Stomach (tissue), 9 donors: Measurements from ENCODE around the gene DLGAP1. TPM values are rescaled to one million over a fixed set of nuclear protein-coding genes. Genes with fewer than 3 reads are reported as not detected.
"Not testable (repeated sequence)": the region's sequence is repeated elsewhere in the genome, so short reads cannot be mapped to it uniquely, and the experiment has no call there.

Experiments
- DNase-seq, 2 donors: peaks; one replicate each; pipeline versions ENCODE4 v3.0.0 to v3.0.0-alpha.2; 2013 to 2019
- H3K27ac ChIP-seq, 5 donors: fragments of 200-600 bp in 4 of 5; sonication (generic) in 4 of 5; one replicate each; pipeline ENCODE4 v1.5.1; 2013 to 2019; ENCODE audit warnings: mild to moderate bottlenecking in 1 of 5, moderate library complexity in 1 of 5
- H3K27me3 ChIP-seq, 3 donors: fragments of 200-600 bp; sonication (generic); one replicate each; pipeline ENCODE4 v1.5.1; 2017 to 2019; ENCODE audit warnings: mixed run types in 1 of 3
- H3K36me3 ChIP-seq, 4 donors: fragments of 200-600 bp; sonication (generic); 1 replicate in 3 of 4; 2 replicates in 1 of 4; pipeline ENCODE4 v1.5.1; 2016 to 2019
- H3K4me1 ChIP-seq, 4 donors: fragments of 200-600 bp; sonication (generic); one replicate each; pipeline ENCODE4 v1.5.1; 2016 to 2019
- H3K4me3 ChIP-seq, 4 donors: fragments of 200-600 bp; sonication (generic) in 3 of 4; one replicate each; pipeline ENCODE4 v1.5.1; 2016 to 2019; ENCODE audit warnings: mild to moderate bottlenecking in 1 of 4
- H3K9me3 ChIP-seq, 4 donors: fragments of 200-600 bp; sonication (generic); one replicate each; pipeline ENCODE4 v1.5.1; 2016 to 2019
- EP300 ChIP-seq: sonication (generic); formaldehyde crosslinking; IDR thresholded peaks from one replicate; pipeline ENCODE4 v1.6.1; 2017; ENCODE audit warnings: antibody characterized with exemption
- POLR2A ChIP-seq, 4 donors: fragments of 450-650 bp; IDR thresholded peaks; one replicate each; pipeline ENCODE4 v1.6.1; 2016; ENCODE audit warnings: antibody characterized with exemption in 4 of 4, control low read depth in 2 of 4, mild to moderate bottlenecking in 1 of 4, moderate library complexity in 1 of 4
- POLR2AphosphoS5 ChIP-seq, 3 donors: sonication (generic); formaldehyde crosslinking; IDR thresholded peaks; one replicate each; pipeline ENCODE4 v1.6.1; 2016; ENCODE audit warnings: antibody characterized with exemption in 3 of 3
- WGBS, 5 donors: extraction: QIAGEN DNeasy Blood & Tissue Kit in 3 of 5; methylation state at CpG; one replicate each; pipeline versions ENCODE4 v1.1.5 to v1.1.7; 2013 to 2018; 5-methylcytosine and 5-hydroxymethylcytosine counted together
- intact Hi-C: fragments of 100-400 bp; cut with DNase I; formaldehyde crosslinking; loops from one replicate; pipeline ENCODE4 v1.15.1; 2023; ENCODE audit warnings: low total_unique reads
- polyA plus RNA-seq, 3 donors: library from polyadenylated mRNA; stranded (reverse); fragments of 200-250 nt; gene quantifications; one replicate each; pipeline ENCODE4 v1.2.3, GENCODE V29; 2013
- total RNA-seq, 5 donors: library from RNA; depleted of rRNA; stranded (reverse); fragments of >200 nt; gene quantifications; one replicate each; pipeline versions ENCODE4 v1.1.0 to v1.2.3, GENCODE V29; 2014 to 2016
- TF ChIP-seq, protein P1 (sequence below), 7 experiments: fragments of 450-650 bp in 4 of 7; fragments of 200-600 bp in 3 of 7; sonication (generic) in 3 of 7; IDR thresholded peaks; one replicate each; pipeline ENCODE4 v1.5.1; 2016 to 2019; ENCODE audit warnings: antibody characterized with exemption in 7 of 7, control low read depth in 2 of 7, mild to moderate bottlenecking in 1 of 7
- donor health status: healthy with polysubstance abuse.
- donor health status: Bipolar disorder and iron deficiency.
- donor health status: healthy.

Gene DLGAP1
- total and polyA plus RNA-seq, 8 donors = 0.06 to 7.0 (median 1.3) TPM; not detected in 1

GRCh38 chr18:3480827-3481573, 974.1 kb downstream of the DLGAP1 start:
- H3K4me1 ChIP-seq = no peaks in the 10 kb centered on the region
- no peak for DNase-seq
- H3K4me3 ChIP-seq = no peak overlapping the region
- H3K27me3 ChIP-seq = no peaks in the 10 kb centered on the region
- no peak for TF ChIP-seq POLR2A (IDR thresholded peaks at IDR 0.05)
- TF ChIP-seq, protein P1, sequence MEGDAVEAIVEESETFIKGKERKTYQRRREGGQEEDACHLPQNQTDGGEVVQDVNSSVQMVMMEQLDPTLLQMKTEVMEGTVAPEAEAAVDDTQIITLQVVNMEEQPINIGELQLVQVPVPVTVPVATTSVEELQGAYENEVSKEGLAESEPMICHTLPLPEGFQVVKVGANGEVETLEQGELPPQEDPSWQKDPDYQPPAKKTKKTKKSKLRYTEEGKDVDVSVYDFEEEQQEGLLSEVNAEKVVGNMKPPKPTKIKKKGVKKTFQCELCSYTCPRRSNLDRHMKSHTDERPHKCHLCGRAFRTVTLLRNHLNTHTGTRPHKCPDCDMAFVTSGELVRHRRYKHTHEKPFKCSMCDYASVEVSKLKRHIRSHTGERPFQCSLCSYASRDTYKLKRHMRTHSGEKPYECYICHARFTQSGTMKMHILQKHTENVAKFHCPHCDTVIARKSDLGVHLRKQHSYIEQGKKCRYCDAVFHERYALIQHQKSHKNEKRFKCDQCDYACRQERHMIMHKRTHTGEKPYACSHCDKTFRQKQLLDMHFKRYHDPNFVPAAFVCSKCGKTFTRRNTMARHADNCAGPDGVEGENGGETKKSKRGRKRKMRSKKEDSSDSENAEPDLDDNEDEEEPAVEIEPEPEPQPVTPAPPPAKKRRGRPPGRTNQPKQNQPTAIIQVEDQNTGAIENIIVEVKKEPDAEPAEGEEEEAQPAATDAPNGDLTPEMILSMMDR (IDR thresholded peaks at IDR 0.05) = no peak
- TF ChIP-seq POLR2AphosphoS5 (IDR thresholded peaks at IDR 0.05) = no peak
- TF ChIP-seq EP300 = no peak
- H3K36me3 ChIP-seq = no peaks in the 10 kb centered on the region
- H3K9me3 ChIP-seq = no peaks in the 10 kb centered on the region
- intact Hi-C loops = no loop called here
- 84 to 98% (median 97%) methylated on average over 5 of the region's 5 CpGs for WGBS, 5 donors
- H3K27ac ChIP-seq = no peak overlapping the region

- H3K4me1 ChIP-seq = no peaks in the 10 kb centered on the region
- DNase-seq = no peak
- intact Hi-C loops = no loop called here
- no peak for TF ChIP-seq POLR2AphosphoS5 (IDR thresholded peaks at IDR 0.05)
- TF ChIP-seq, protein P1 (IDR thresholded peaks at IDR 0.05) = no peak
- no peak for TF ChIP-seq EP300
- no peak for TF ChIP-seq POLR2A (IDR thresholded peaks at IDR 0.05)
- 76 to 84% (median 80%) methylated on average over 3 to 5 of the region's 5 CpGs for WGBS, 5 donors
- H3K9me3 ChIP-seq = no peaks in the 10 kb centered on the region
- H3K27ac ChIP-seq = no peak overlapping the region
- no peak overlapping the region for H3K4me3 ChIP-seq
- no peaks in the 10 kb centered on the region for H3K36me3 ChIP-seq
- H3K27me3 ChIP-seq = no peaks in the 10 kb centered on the region
Measured at GRCh38 chr18:3479978-3480509, 975.1 kb downstream of the DLGAP1 start.

- TF ChIP-seq POLR2A (IDR thresholded peaks at IDR 0.05) (no peak), EP300 (no peak), POLR2AphosphoS5 (IDR thresholded peaks at IDR 0.05) (no peak)
- TF ChIP-seq, protein P1 (IDR thresholded peaks at IDR 0.05) = no peak
- intact Hi-C loops = no loop called here
- H3K36me3 ChIP-seq = no peaks in the 10 kb centered on the region
- H3K4me1 ChIP-seq = no peaks in the 10 kb centered on the region
- peaks cover 0 to 6% (median 0%) of the 10 kb centered on the region in 4 donors for H3K9me3 ChIP-seq
- H3K27me3 ChIP-seq = no peaks in the 10 kb centered on the region
- no peak for DNase-seq
- no peak overlapping the region for H3K4me3 ChIP-seq
- H3K27ac ChIP-seq = no peak overlapping the region
- WGBS, 5 donors = 91 to 96% (median 95%) methylated on average over 8 of the region's 8 CpGs
Measured at GRCh38 chr18:3478262-3478978, 976.7 kb downstream of the DLGAP1 start.

GRCh38 chr18:3472681-3473544, 982.2 kb downstream of the DLGAP1 start:
- peaks cover 0 to 6% (median 0%) of the 10 kb centered on the region in 4 donors for H3K9me3 ChIP-seq
- TF ChIP-seq POLR2A (IDR thresholded peaks at IDR 0.05) (no peak), POLR2AphosphoS5 (IDR thresholded peaks at IDR 0.05) (no peak), EP300 (no peak)
- TF ChIP-seq, protein P1 (IDR thresholded peaks at IDR 0.05) = no peak
- no peak for DNase-seq
- H3K27me3 ChIP-seq = no peaks in the 10 kb centered on the region
- H3K4me3 ChIP-seq = no peak overlapping the region
- H3K27ac ChIP-seq = no peak overlapping the region
- H3K4me1 ChIP-seq = no peaks in the 10 kb centered on the region
- H3K36me3 ChIP-seq = no peaks in the 10 kb centered on the region
- intact Hi-C loops = no loop called here
- 67 to 82% (median 73%) methylated on average over 18 of the region's 18 CpGs for WGBS, 5 donors

DNA sequence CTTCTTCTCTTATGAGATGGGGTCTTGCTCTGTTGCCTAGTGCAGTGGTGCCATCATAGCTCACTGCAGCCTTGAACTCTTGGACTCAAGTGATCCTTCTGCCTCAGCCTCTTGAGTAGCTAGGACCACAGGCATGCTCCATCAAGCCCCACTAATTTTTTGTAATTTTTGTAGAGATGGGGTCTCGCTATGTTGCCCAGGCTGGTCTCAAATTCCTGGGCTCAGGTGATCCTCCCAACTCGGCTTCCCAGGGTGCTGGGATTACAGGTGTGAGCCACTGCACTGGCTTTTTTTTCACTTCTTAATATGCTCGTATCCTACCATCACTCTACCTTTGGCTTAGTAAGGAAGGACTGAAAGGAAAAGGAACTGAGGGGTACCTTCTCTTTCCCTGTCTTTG, 983.0 kb downstream of the DLGAP1 start:
- DNase-seq, H3K27ac ChIP-seq, H3K36me3 ChIP-seq, intact Hi-C loops, H3K4me1 ChIP-seq, H3K9me3 ChIP-seq, H3K4me3 ChIP-seq, H3K27me3 ChIP-seq: not testable (repeated sequence)
- WGBS, 5 donors = 91 to 98% (median 94%) methylated on average over 3 of the region's 3 CpGs
